SK-N-MC (cell line): ENCODE measurements around the gene SYT3.

Source experiments
- EZH2 ChIP-seq: fragments of 200-600 bp; sonication (generic); IDR thresholded peaks from one replicate; pipeline ENCODE4 v1.6.1; 2017; ENCODE audit warnings: antibody characterized with exemption
- POLR2AphosphoS5 ChIP-seq: IDR thresholded peaks from 2 replicates; pipeline ENCODE4 v1.6.1; 2012; ENCODE audit warnings: mild to moderate bottlenecking, low read depth, low read length, borderline replicate concordance

DNA sequence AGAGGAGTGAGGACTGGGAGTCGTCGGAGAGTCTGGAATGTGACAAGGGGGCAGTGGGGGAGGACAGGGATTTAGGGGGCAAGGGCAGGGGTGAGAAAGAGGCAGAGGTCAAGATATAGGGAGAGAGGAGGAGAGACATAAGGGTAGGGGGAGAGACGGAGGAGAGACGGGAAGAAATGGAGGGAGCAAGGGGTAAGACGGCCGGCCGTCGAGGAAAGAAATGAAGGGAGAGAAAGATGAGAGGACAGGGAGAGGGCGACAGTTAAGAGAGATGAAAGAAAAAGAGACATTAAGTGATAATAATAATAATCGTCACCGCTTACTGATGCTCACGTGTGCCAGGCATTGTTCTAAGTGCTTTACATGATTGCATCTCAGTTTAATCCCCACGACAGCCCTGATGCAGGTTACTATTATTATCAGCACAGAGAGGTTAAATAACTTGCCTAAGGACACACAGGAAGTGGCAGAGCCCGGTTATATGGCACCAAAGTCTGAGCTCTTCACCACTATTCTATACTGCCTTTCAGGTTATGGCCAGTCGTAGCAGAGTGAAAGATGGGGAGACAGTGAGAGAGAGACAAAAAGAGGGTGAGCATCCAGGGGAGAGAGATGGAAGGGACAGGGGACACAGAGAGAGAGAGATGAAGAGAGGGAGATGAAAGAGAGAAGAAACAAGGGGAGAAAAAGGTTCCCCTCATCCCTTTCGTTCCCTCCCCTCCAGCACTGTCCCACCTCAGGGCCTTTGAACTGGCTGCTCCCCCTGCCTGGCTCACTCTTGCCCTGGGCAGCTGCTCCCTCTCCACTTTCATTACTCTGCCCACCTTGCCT is 23.2 kb upstream of the SYT3 start:
- TF ChIP-seq EZH2 (no peak), POLR2AphosphoS5 (no peak)
